Neural cell (in vitro differentiated cells): ENCODE results near the gene OR8I2.

ENCODE experiments used
- EZH2 ChIP-seq: fragments of 200-600, 300-800 bp; shearing (Covaris generic), sonication (generic); IDR thresholded peaks from 2 replicates; pipeline ENCODE4 v1.6.1; 2014; ENCODE audit warnings: antibody characterized with exemption, low read length, borderline replicate concordance, mild to moderate bottlenecking; ENCODE audit not compliant: insufficient read depth, poor library complexity, severe bottlenecking
- MXI1 ChIP-seq: fragments of 450-650 bp; conservative IDR thresholded peaks from 2 replicates; pipeline ENCODE4 v1.6.1; 2014; ENCODE audit warnings: antibody characterized with exemption, mild to moderate bottlenecking; ENCODE audit not compliant: poor library complexity, severe bottlenecking
- POLR2AphosphoS5 ChIP-seq: IDR thresholded peaks from 2 replicates; pipeline ENCODE4 v1.6.1; 2012
- REST ChIP-seq: IDR thresholded peaks from 2 replicates; pipeline ENCODE4 v1.6.1; 2012; ENCODE audit warnings: borderline replicate concordance

GRCh38 chr11:56093008-56093407 is at the start of gene OR8I2:
- TF ChIP-seq EZH2 (no peak), MXI1 (no peak), POLR2AphosphoS5 (no peak), REST (no peak)
